ENCODE results near the gene ALPI.

DNA sequence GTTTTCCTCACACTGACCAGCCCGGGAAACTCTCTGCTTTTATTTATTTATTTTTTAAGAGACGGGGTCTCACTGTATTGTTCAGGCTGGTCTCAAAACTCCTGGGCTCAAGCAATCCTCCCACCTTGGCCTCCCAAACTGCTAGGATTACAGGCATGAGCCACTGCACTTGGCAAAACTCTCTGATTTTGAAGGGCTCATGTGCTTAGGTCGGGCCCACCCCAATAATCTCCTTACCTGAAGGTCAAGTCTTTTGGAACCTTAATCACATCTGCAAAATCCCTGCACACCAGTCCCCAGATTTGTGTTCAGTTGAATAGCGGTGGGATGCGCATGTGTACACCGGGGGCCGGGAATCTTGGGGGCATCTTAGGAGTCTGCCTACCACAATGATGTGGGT, 39.3 kb downstream of the ALPI start:
- no peak for TF ChIP-seq TOX (CRISPR knock-in tag; IDR thresholded peaks at IDR 0.05; ENCODE audit: borderline replicate concordance)
- no peak for TF ChIP-seq BACH2 (CRISPR knock-in tag; IDR thresholded peaks at IDR 0.05; ENCODE audit: borderline replicate concordance)
- TF ChIP-seq ZNF70 (CRISPR knock-in tag; IDR thresholded peaks at IDR 0.05) = no peak
- TF ChIP-seq RARB (CRISPR knock-in tag; IDR thresholded peaks at IDR 0.05) = no peak
- TF ChIP-seq ESRRG (CRISPR knock-in tag; IDR thresholded peaks at IDR 0.05) = no peak
- no peak for TF ChIP-seq ZNF565 (CRISPR knock-in tag; conservative IDR thresholded peaks at IDR 0.05; ENCODE audit: low read depth)
- no peak for TF ChIP-seq ZNF8 (CRISPR knock-in tag; IDR thresholded peaks at IDR 0.05)
- TF ChIP-seq PATZ1 (CRISPR knock-in tag; IDR thresholded peaks at IDR 0.05; ENCODE audit: borderline replicate concordance) = no peak
- no peak for TF ChIP-seq TCF4 (CRISPR knock-in tag; IDR thresholded peaks at IDR 0.05; ENCODE audit: borderline replicate concordance)
- TF ChIP-seq TSHZ2 (CRISPR knock-in tag; IDR thresholded peaks at IDR 0.05) = no peak
- TF ChIP-seq, protein P1, sequence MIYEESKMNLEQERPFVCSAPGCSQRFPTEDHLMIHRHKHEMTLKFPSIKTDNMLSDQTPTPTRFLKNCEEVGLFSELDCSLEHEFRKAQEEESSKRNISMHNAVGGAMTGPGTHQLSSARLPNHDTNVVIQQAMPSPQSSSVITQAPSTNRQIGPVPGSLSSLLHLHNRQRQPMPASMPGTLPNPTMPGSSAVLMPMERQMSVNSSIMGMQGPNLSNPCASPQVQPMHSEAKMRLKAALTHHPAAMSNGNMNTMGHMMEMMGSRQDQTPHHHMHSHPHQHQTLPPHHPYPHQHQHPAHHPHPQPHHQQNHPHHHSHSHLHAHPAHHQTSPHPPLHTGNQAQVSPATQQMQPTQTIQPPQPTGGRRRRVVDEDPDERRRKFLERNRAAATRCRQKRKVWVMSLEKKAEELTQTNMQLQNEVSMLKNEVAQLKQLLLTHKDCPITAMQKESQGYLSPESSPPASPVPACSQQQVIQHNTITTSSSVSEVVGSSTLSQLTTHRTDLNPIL (CRISPR knock-in tag; IDR thresholded peaks at IDR 0.05; ENCODE audit: low read depth) = no peak
- no peak for TF ChIP-seq ZFP3 (CRISPR knock-in tag; IDR thresholded peaks at IDR 0.05)
- TF ChIP-seq CSDC2 (CRISPR knock-in tag; IDR thresholded peaks at IDR 0.05) = no peak
